ENCODE data around the gene PINK1.
"Not testable (repeated sequence)": the region's sequence is repeated elsewhere in the genome, so short reads cannot be mapped to it uniquely, and the experiment has no call there.

The PINK1 gene

GRCh38 chr1:20648438-20648837 lies 15.2 kb downstream of the PINK1 start:
- DNase-seq, result no peak

GRCh38 chr1:20648946-20649345 lies 15.7 kb downstream of the PINK1 start:
- DNase-seq, result no peak

- no peak for DNase-seq
Observed at GRCh38 chr1:20652300-20652699, 19.0 kb downstream of the PINK1 start.

GRCh38 chr1:20654104-20654690 lies 20.9 kb downstream of the PINK1 start:
- DNase-seq, result no peak

- DNase-seq, result no peak
Observed at GRCh38 chr1:20657024-20657423, 23.8 kb downstream of the PINK1 start.

GRCh38 chr1:20658166-20658915 lies 25.1 kb downstream of the PINK1 start:
- no peak for DNase-seq

- no peak for DNase-seq
Observed at GRCh38 chr1:20660363-20660762, 27.1 kb downstream of the PINK1 start.

GRCh38 chr1:20660847-20661206 lies 27.6 kb downstream of the PINK1 start:
- no peak for DNase-seq

- DNase-seq, result peak; percentile 94
Observed at GRCh38 chr1:20661207-20662109, 28.2 kb downstream of the PINK1 start, which contains the start of gene DDOST. Gene DDOST (minus strand): TSS chr1:20661369. CDS start chr1:20661350, 19 bp downstream.

- no peak for DNase-seq
Observed at GRCh38 chr1:20662110-20662475, 28.8 kb downstream of the PINK1 start.

GRCh38 chr1:20663365-20663764 lies 30.1 kb downstream of the PINK1 start:
- DNase-seq, result no peak

GRCh38 chr1:20663969-20664715 lies 30.9 kb downstream of the PINK1 start:
- DNase-seq, result peak; percentile 5

GRCh38 chr1:20665726-20666125 lies 32.5 kb downstream of the PINK1 start:
- DNase-seq, result no peak

- no peak for DNase-seq
Observed at GRCh38 chr1:20666146-20666545, 32.9 kb downstream of the PINK1 start.

GRCh38 chr1:20666804-20667203 lies 33.5 kb downstream of the PINK1 start:
- peak; percentile 62 for DNase-seq

GRCh38 chr1:20668581-20668980 lies 35.3 kb downstream of the PINK1 start:
- DNase-seq, result no peak

GRCh38 chr1:20670936-20671335 lies 37.7 kb downstream of the PINK1 start:
- no peak for DNase-seq

- DNase-seq, result no peak
Observed at GRCh38 chr1:20672265-20672632, 39.0 kb downstream of the PINK1 start.

- DNase-seq, result not testable (repeated sequence)
Observed at GRCh38 chr1:20673626-20674025, 40.4 kb downstream of the PINK1 start.

- DNase-seq, result no peak
Observed at GRCh38 chr1:20678599-20678998, 45.3 kb downstream of the PINK1 start.

- DNase-seq, result no peak
Observed at GRCh38 chr1:20680269-20680668, 47.0 kb downstream of the PINK1 start.

GRCh38 chr1:20681999-20682398 lies 48.7 kb downstream of the PINK1 start:
- no peak for DNase-seq

Data from SHP77 treated with DMSO at 0.1 percent for 48 hours (cell line).